CD4-positive, CD25-positive, alpha-beta regulatory T cell (primary cell): ENCODE results near the gene SERPINB8. TPM values are rescaled to one million over a fixed set of nuclear protein-coding genes. Genes with fewer than 3 reads are reported as not detected.

Source experiments
- ATAC-seq, 2 donors: fragments of 150-1000 bp; cut with Tn5 transposase; one replicate each; pipeline ENCODE4 v1.10.0; 2021; ENCODE audit warnings: low read depth in 2 of 2, moderate number of reproducible peaks in 2 of 2, moderate library complexity in 1 of 2
- DNase-seq, 3 donors: peaks; one replicate each; pipeline versions ENCODE4 v3.0.0 to v3.0.0-alpha.2; 2012 to 2022; ENCODE audit warnings: mixed read lengths in 1 of 3
- H3K27ac ChIP-seq: one replicate; pipeline ENCODE4 v1.7.0; 2013; ENCODE audit warnings: mild to moderate bottlenecking, low read length; ENCODE audit not compliant: insufficient read depth, poor library complexity, severe bottlenecking
- H3K27me3 ChIP-seq: one replicate; pipeline ENCODE4 v1.7.0; 2013; ENCODE audit warnings: low read length; ENCODE audit not compliant: control insufficient read depth, insufficient read depth
- H3K36me3 ChIP-seq: one replicate; pipeline ENCODE4 v1.7.0; 2013; ENCODE audit warnings: mild to moderate bottlenecking, low read length, moderate library complexity; ENCODE audit not compliant: control insufficient read depth, insufficient read depth
- H3K4me1 ChIP-seq: 2 replicates; pipeline ENCODE4 v1.7.0; 2013; ENCODE audit warnings: mild to moderate bottlenecking, low read length; ENCODE audit not compliant: insufficient read depth, control insufficient read depth, poor library complexity, severe bottlenecking
- H3K4me3 ChIP-seq: one replicate; pipeline ENCODE4 v1.7.0; 2013; ENCODE audit warnings: low read depth, mild to moderate bottlenecking, low read length, moderate library complexity
- H3K9me3 ChIP-seq, 2 experiments: 1 replicate in 1 of 2; 2 replicates in 1 of 2; pipeline ENCODE4 v1.7.0; 2013; ENCODE audit warnings: low read length in 2 of 2, mild to moderate bottlenecking in 1 of 2, moderate library complexity in 1 of 2; ENCODE audit not compliant: control insufficient read depth in 2 of 2
- H3K27ac Mint-ChIP-seq, 3 donors: one replicate each; pipeline ENCODE4 v1.8.0; 2020 to 2022; ENCODE audit warnings: mild to moderate bottlenecking in 3 of 3, mixed read lengths in 3 of 3, moderate library complexity in 2 of 3
- H3K27me3 Mint-ChIP-seq: one replicate; pipeline ENCODE4 v1.8.0; 2022; ENCODE audit warnings: mild to moderate bottlenecking, mixed read lengths
- H3K36me3 Mint-ChIP-seq: one replicate; pipeline ENCODE4 v1.8.0; 2020; ENCODE audit warnings: mixed read lengths
- H3K4me1 Mint-ChIP-seq, 4 donors: one replicate each; pipeline ENCODE4 v1.8.0; 2020 to 2022; ENCODE audit warnings: mixed read lengths in 4 of 4, mild to moderate bottlenecking in 1 of 4
- H3K4me3 Mint-ChIP-seq, 4 donors: one replicate each; pipeline ENCODE4 v1.8.0; 2020 to 2022; ENCODE audit warnings: mild to moderate bottlenecking in 4 of 4, mixed read lengths in 4 of 4, moderate library complexity in 3 of 4
- H3K9me3 Mint-ChIP-seq, 7 donors: one replicate each; pipeline ENCODE4 v1.8.0; 2020 to 2022; ENCODE audit warnings: mixed read lengths in 7 of 7, mild to moderate bottlenecking in 3 of 7, moderate library complexity in 2 of 7
- polyA plus RNA-seq, 4 donors: library from polyadenylated mRNA; unstranded; fragments of 300-500 nt; fragmentation: Illumina TruSeq; gene quantifications; one replicate each; pipeline ENCODE4 v1.2.3, GENCODE V29; 2021
- total RNA-seq: library from RNA; stranded (reverse); gene quantifications from one replicate; pipeline ENCODE4 v1.2.3, GENCODE V29; 2022

The SERPINB8 gene
- total and polyA plus RNA-seq, 5 donors from 2014 or later, result 13.5 to 29.4 (median 14.3) TPM

DNA sequence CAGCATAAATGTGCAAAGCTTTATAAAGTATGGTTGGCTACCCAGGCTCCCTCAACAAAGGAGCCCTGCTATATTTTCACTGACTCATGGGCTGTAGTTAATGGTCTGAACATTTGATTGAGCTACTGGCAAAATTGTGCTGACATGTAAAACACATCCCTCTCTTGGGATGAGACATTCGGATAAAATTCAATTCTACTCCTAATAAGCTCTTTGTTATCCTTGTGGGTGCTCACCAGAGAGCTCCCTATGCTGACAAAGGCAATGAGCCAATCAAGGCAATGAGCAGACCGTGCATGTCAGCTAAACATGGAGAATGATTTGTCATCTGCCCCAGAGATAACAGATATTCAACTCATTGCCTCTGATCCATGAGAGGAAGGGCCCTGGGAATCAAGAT lies 27.7 kb downstream of the SERPINB8 start:
- H3K27me3 Mint-ChIP-seq, result peaks cover 6% of the 10 kb centered on the region
- H3K27ac ChIP-seq, result no peak overlapping the region
- H3K9me3 Mint-ChIP-seq, result peaks cover 0 to 18% (median 5%) of the 10 kb centered on the region in 7 donors
- no peak overlapping the region for H3K4me3 ChIP-seq
- no peaks in the 10 kb centered on the region for H3K27me3 ChIP-seq
- no peak overlapping the region for H3K4me3 Mint-ChIP-seq
- no peak for DNase-seq
- H3K36me3 ChIP-seq, result no peaks in the 10 kb centered on the region
- no peaks in the 10 kb centered on the region for H3K4me1 Mint-ChIP-seq
- H3K4me1 ChIP-seq, result no peaks in the 10 kb centered on the region
- H3K9me3 ChIP-seq, result peaks cover 16 to 22% of the 10 kb centered on the region in 2 experiments
- H3K36me3 Mint-ChIP-seq, result no peaks in the 10 kb centered on the region
- ATAC-seq, result no peak
- H3K27ac Mint-ChIP-seq, result no peak overlapping the region

DNA sequence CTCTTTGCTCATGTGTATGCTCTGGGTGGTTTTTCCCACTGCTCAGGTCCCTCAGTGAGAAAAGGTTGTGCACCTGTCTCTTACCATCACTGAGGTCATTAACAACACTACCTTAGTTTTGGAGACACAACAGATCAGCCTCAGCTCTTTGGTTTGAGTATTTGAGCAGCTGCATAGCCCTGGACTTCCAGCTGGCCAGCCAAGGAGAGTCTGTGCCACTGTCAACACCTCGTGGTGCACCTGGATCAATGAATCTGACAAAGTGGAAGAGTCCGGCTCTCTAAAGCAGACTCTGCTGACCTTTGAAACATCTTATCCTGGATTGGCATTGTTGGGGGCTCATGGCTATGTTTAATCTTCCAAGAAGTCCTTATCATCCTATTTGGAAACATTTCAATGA lies 30.0 kb downstream of the SERPINB8 start:
- H3K27me3 Mint-ChIP-seq, result peaks cover 6% of the 10 kb centered on the region
- DNase-seq, result no peak
- Histone ChIP-seq H3K27me3 (no peaks in the 10 kb centered on the region), H3K9me3 (peaks cover 16 to 22% of the 10 kb centered on the region in 2 experiments), H3K27ac (no peak overlapping the region), H3K36me3 (no peaks in the 10 kb centered on the region), H3K4me3 (no peak overlapping the region), H3K4me1 (no peaks in the 10 kb centered on the region)
- H3K36me3 Mint-ChIP-seq, result no peaks in the 10 kb centered on the region
- H3K27ac Mint-ChIP-seq, result no peak overlapping the region
- no peak overlapping the region for H3K4me3 Mint-ChIP-seq
- ATAC-seq, result no peak
- no peaks in the 10 kb centered on the region for H3K4me1 Mint-ChIP-seq
- H3K9me3 Mint-ChIP-seq, result peaks cover 0 to 20% (median 5%) of the 10 kb centered on the region in 7 donors

DNA sequence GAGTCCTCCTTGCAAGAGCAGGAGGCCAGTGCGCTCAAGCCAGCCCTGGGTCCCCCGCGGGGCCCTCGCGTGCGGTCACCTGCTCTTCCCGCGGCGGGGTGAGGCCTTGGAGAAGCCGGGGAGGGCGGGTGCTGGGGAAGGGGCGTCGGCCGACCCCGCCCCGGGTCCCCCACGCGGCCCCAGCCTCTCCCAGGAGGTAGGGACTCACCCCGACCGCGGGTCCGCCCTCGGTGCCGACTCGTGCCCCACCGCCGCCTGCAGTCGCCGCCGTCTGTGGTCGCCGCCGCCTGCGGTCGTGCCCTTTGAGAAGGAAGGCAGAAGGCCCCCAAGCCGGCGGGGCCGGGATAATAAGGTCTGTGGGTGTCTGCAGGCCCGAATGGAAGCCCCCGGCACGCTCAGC lies 32.7 kb downstream of the SERPINB8 start:
- no peak overlapping the region for H3K4me3 ChIP-seq
- no peaks in the 10 kb centered on the region for H3K9me3 ChIP-seq
- ATAC-seq, result no peak
- Mint-ChIP-seq H3K27ac (no peak overlapping the region), H3K36me3 (no peaks in the 10 kb centered on the region), H3K4me1 (no peaks in the 10 kb centered on the region), H3K4me3 (no peak overlapping the region), H3K27me3 (peaks cover 11% of the 10 kb centered on the region), H3K9me3 (peaks cover 0 to 4% (median 0%) of the 10 kb centered on the region in 7 donors)
- no peaks in the 10 kb centered on the region for H3K27me3 ChIP-seq
- no peak for DNase-seq
- no peak overlapping the region for H3K27ac ChIP-seq
- no peaks in the 10 kb centered on the region for H3K4me1 ChIP-seq
- H3K36me3 ChIP-seq, result no peaks in the 10 kb centered on the region

DNA sequence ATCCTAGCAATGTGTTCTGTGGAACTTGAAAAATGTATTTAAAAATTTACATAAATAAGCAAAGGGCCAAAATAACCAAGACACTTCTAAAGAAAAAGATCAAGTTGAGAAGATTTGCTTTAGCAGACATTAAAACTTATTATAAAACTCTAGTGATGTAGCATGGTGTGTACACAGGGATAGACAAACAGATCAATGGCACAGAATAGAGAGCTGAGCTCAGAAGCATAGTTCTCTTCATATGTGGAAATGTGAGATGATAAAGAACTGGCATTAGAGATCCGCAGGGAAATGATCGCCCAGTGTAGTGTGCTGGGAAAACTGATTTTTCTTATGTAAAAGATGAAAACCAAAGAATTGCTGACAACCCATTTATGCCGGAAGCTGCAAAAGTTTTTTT lies 39.4 kb downstream of the SERPINB8 start:
- Histone ChIP-seq H3K4me1 (no peaks in the 10 kb centered on the region), H3K36me3 (no peaks in the 10 kb centered on the region), H3K9me3 (no peaks in the 10 kb centered on the region), H3K4me3 (no peak overlapping the region), H3K27ac (no peak overlapping the region), H3K27me3 (no peaks in the 10 kb centered on the region)
- no peak for DNase-seq
- H3K9me3 Mint-ChIP-seq, result peaks cover 0 to 2% (median 0%) of the 10 kb centered on the region in 7 donors
- H3K4me3 Mint-ChIP-seq, result no peak overlapping the region
- H3K27me3 Mint-ChIP-seq, result peaks cover 11% of the 10 kb centered on the region
- H3K36me3 Mint-ChIP-seq, result no peaks in the 10 kb centered on the region
- no peaks in the 10 kb centered on the region for H3K4me1 Mint-ChIP-seq
- no peak for ATAC-seq
- H3K27ac Mint-ChIP-seq, result no peak overlapping the region

DNA sequence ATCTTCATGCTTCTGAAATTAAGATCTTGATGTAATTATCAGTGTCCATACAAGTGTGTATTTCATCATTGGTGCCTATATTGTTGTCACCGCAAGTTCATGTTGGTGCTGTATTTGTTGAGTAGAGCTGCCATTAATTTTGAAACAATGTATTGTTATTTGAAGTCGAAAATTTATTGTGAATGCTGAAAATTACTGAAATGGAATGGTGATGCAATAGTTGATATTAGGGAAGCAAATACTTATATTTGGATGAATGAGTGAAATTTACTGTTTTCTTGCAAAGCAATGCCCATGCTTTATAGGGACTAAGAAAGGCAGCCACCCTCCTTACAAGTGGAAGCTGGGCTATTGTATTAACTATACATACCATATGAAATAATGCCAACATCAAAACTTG lies 41.6 kb downstream of the SERPINB8 start:
- Histone ChIP-seq H3K27ac (no peak overlapping the region), H3K4me1 (no peaks in the 10 kb centered on the region), H3K36me3 (no peaks in the 10 kb centered on the region), H3K4me3 (no peak overlapping the region), H3K27me3 (no peaks in the 10 kb centered on the region), H3K9me3 (no peaks in the 10 kb centered on the region)
- Mint-ChIP-seq H3K4me3 (no peak overlapping the region), H3K36me3 (no peaks in the 10 kb centered on the region), H3K4me1 (no peaks in the 10 kb centered on the region), H3K9me3 (peaks cover 0 to 2% (median 0%) of the 10 kb centered on the region in 7 donors), H3K27ac (no peak overlapping the region), H3K27me3 (peaks cover 11% of the 10 kb centered on the region)
- ATAC-seq, result no peak
- DNase-seq, result no peak

DNA sequence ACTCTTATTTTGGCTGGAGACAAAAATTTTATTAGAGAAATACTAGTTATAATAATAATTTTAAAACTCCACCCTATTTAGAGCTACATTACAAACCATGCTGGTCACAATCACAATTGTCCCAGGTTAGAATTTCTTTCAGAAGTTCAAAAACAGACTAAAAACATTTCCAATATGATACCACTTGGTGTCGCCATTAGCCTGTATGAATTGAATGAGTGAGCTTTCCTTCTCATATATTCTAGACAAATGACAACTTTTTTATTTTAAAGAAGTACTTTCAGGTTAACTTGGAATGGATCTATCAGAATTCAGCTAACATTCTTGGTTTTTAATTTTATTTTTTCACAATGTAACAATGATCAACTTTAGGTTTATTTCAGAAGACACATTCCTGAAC lies 48.0 kb downstream of the SERPINB8 start:
- H3K27ac Mint-ChIP-seq, result no peak overlapping the region
- peaks cover 2% of the 10 kb centered on the region for H3K27me3 ChIP-seq
- DNase-seq, result peak in 1 of 3 donors; percentile 26
- no peak overlapping the region for H3K4me3 ChIP-seq
- no peak overlapping the region for H3K4me3 Mint-ChIP-seq
- peaks cover 0 to 2% (median 0%) of the 10 kb centered on the region in 7 donors for H3K9me3 Mint-ChIP-seq
- H3K4me1 ChIP-seq, result no peaks in the 10 kb centered on the region
- H3K4me1 Mint-ChIP-seq, result no peaks in the 10 kb centered on the region
- peaks cover 12% of the 10 kb centered on the region for H3K27me3 Mint-ChIP-seq
- H3K9me3 ChIP-seq, result no peaks in the 10 kb centered on the region
- ATAC-seq, result no peak
- H3K36me3 Mint-ChIP-seq, result no peaks in the 10 kb centered on the region
- no peak overlapping the region for H3K27ac ChIP-seq
- no peaks in the 10 kb centered on the region for H3K36me3 ChIP-seq

DNA sequence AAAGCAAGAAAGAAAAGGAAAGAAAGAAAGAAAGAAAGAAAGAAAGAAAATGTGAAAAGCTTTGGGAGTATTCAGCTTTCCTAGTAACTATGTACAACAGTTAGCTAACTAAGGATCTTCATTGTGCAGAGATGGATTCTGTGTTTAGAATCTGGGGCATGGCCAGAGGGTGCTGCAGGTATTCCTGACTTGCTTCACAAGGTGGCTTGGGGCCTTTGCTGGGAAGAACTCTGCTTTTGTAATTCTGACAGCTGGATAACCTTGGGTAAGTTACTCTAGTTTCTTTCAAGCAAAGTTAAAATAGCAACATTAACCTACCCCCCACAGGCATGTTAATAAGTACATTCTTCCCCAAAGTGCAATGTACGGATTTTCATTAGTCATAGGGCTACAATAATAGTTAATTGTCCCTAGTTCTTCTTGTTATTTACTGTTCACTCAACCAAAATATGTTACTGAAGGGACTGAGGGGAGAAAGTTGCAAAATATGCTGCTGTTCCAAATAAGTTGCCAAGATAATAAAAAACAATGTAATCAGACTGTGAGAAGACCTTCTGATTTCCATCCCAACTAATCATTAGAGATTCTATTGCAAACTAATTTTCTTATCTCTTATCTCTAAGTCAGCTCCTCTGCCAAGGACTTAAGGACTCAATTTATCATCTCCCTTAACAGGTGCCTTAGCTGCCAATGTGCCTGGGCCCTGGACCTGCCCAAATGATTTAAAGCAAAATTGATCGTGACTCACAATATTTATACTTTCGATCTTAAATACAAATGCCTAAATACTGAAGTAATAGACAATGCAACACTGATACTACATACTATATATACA lies 50.3 kb downstream of the SERPINB8 start:
- Mint-ChIP-seq H3K27me3 (peaks cover 6% of the 10 kb centered on the region), H3K4me3 (no peak overlapping the region), H3K36me3 (no peaks in the 10 kb centered on the region), H3K4me1 (no peaks in the 10 kb centered on the region), H3K9me3 (no peaks in the 10 kb centered on the region), H3K27ac (no peak overlapping the region)
- peaks cover 2% of the 10 kb centered on the region for H3K27me3 ChIP-seq
- H3K4me3 ChIP-seq, result no peak overlapping the region
- H3K27ac ChIP-seq, result no peak overlapping the region
- DNase-seq (no peak), ATAC-seq (no peak)
- H3K4me1 ChIP-seq, result no peaks in the 10 kb centered on the region
- H3K9me3 ChIP-seq, result no peaks in the 10 kb centered on the region
- H3K36me3 ChIP-seq, result no peaks in the 10 kb centered on the region

DNA sequence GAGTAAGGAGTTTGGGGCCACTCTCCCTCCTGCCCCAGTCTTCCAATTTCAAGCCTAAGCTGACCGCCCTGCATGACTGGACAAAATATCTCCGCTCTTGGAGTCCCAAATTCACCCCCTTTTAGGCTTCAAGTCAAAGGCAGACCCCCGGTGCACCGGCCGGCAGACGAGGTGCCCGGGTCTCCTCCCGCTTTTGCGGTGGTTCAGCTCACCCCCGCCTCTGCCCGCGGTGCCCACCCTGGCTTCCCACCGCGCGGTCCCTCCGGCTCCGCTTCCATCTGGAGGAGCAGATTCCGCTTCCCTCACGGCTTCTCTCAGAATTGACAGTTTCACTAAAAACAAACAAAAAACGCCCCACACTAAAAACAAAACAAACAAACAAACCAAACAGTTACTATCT lies 56.5 kb downstream of the SERPINB8 start:
- H3K4me1 Mint-ChIP-seq, result no peaks in the 10 kb centered on the region
- no peak overlapping the region for H3K4me3 Mint-ChIP-seq
- peaks cover 0 to 2% (median 0%) of the 10 kb centered on the region in 7 donors for H3K9me3 Mint-ChIP-seq
- Histone ChIP-seq H3K4me3 (no peak overlapping the region), H3K27me3 (no peaks in the 10 kb centered on the region), H3K36me3 (no peaks in the 10 kb centered on the region), H3K9me3 (no peaks in the 10 kb centered on the region), H3K27ac (no peak overlapping the region), H3K4me1 (no peaks in the 10 kb centered on the region)
- ATAC-seq (no peak), DNase-seq (no peak)
- H3K36me3 Mint-ChIP-seq, result no peaks in the 10 kb centered on the region
- peaks cover 5% of the 10 kb centered on the region for H3K27me3 Mint-ChIP-seq
- no peak overlapping the region for H3K27ac Mint-ChIP-seq
